SKM-1 treated with dmso at 0.1 percent for 144 hours (cell line): ENCODE measurements around the gene ZNF57.
"Not testable (repeated sequence)": the region's sequence is repeated elsewhere in the genome, so short reads cannot be mapped to it uniquely, and the experiment has no call there.

Source experiments
- DNase-seq: peaks from one replicate; lab custom pipeline; 2025; ENCODE audit not compliant: unreplicated experiment; lab: John Stamatoyannopoulos, UW

The ZNF57 gene

DNA sequence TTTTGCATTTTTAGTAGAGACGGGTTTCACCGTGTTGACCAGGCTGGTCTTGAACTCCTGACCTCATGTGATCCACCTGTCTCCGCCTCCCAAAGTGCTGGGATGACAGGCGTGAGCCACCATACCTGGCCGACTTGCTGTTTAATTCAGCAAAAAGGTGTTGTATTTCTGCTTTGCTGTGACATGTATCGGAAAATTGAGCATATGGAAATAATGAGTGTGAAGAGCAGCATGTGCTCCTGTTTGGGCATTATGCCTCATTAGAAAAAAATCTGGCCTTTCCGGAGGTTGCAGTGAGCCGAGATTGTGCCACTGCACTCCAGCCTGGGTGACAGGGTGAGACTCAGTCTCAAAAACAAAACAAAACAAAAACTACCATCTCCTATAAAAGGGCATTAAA is 10.2 kb upstream of the ZNF57 start:
- not testable (repeated sequence) for DNase-seq

- DNase-seq, result no peak
Measured at GRCh38 chr19:2896694-2897093, 4.0 kb upstream of the ZNF57 start.

DNA sequence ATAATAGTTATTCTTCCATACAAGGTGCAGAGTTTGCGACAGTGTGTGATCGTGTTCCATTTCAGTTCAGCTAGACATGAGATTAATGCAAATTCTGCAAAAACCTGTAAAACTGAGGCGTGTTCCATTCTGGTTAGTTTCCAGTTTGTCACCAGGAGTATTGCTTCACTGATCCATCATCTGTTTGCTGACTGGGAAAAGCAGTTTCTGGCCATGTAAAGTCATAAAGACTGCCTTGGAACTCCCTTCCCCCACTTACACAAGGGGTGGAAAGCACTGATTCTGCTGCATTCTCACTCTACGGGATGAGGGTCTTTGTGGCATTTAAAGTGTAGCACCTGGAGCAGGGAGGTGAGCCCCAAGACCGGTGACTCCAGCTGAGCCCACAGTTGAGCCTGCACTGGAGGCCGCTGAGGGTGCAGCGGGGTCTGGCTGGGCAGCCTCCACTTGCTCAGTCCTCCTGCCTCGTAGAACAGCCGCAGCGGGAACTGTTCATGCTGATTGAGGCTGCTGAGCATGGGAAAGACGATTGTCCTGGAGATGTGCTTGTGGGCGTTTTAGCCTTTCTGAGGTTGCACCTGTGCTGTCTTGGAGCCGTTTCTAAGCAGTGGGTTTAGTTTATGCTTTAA is 2.0 kb downstream of the ZNF57 start:
- no peak for DNase-seq

DNA sequence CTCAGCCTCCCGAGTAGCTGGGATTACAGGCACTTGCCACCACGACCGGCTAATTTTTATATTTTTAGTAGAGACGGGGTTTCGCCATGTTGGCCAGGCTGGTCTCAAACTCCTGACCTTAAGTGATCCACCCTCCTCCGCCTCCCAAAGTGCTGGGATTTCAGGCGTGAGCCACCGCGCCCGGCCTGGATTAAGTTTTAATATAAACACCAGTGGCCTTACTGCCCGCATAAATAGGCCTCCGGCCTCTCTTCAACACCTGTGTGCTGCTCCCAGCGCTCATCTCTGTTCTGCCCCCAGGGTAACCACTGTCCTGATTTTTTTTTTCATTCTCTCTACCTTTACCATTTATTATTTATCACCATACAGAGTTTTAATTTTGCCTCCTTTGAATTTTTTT is 2.6 kb downstream of the ZNF57 start:
- not testable (repeated sequence) for DNase-seq

DNA sequence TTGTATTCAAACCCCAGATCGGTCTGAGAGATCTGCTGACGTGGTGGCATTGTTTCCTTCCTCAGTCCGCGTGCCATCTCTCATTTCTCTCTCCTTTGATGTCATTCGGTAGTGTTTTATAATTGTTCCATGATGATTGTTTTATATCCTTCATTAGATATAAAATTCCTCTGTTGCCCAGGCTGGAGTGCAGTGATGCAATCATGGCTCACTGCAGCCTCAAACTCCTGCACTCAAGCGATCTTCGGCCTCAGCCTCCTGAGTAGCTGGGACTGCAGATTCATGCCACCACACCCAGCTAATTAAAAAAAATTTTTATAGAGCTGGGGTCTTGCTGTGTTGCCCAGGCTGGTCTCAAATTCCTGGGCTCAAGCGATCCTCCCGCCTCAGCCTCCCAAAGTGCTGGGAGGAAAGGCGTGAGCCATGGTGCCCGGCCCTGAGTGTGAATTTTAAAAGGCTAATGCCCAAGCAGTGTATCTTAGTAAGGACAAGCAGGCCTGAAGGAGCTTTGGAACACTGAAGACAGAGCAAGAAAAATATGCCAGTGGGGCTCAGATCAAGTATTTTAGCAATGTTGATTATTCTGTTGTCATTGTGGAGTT is 5.3 kb downstream of the ZNF57 start:
- DNase-seq, result no peak

DNA sequence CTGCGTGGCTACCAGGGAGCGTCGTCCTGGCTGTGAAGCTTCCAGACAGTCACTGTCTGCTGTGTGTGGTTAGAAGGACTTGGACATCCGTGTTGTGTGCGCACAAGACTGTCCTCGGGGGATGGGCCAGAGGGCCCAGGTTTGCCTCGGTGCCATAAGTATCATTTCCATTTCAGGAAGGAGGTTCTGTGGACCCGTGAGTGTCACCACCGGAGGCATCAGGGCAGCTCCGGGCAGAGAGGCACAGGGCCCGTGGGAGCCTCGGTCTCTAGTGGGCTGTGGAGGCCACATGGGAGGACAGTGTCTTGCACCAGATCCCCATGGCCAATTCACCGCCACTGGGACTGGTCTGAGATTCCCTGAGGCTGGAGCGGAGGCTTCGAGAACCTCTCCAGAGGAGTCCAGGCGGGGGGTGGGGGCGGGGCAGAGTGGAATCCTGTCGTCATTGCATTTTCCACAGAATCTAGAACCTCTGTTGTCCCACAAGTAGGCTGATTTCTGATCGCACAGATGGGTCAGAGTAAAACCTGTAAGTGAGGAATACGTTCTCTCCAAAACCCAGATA is 6.0 kb downstream of the ZNF57 start:
- no peak for DNase-seq

GRCh38 chr19:2912306-2912705 is 11.6 kb downstream of the ZNF57 start:
- no peak for DNase-seq

GRCh38 chr19:2917275-2918184 is 16.8 kb downstream of the ZNF57 start:
- no peak for DNase-seq

GRCh38 chr19:2922987-2923386 is 22.3 kb downstream of the ZNF57 start:
- DNase-seq, result no peak

DNA sequence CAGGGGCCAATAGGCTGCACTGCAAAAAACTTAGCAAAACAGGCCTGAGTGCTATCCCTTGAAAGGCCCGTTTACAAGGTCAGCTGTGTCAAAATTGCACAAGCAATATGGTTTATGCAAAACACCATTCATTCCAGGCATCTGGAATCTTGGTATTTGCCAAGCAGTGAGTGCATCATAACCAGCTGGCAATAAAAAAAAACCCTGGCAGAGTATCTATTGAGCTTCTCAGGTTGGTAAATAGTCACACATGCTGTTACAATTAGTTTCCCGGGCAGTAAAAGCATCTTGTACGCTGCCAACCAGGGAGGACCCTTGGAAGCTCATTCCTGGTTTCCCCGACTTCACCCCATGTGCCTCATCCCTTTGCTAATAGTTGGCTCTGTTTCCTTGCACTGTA is 22.8 kb downstream of the ZNF57 start:
- no peak for DNase-seq

- DNase-seq, result no peak
Measured at GRCh38 chr19:2926341-2927031, 25.8 kb downstream of the ZNF57 start.

DNA sequence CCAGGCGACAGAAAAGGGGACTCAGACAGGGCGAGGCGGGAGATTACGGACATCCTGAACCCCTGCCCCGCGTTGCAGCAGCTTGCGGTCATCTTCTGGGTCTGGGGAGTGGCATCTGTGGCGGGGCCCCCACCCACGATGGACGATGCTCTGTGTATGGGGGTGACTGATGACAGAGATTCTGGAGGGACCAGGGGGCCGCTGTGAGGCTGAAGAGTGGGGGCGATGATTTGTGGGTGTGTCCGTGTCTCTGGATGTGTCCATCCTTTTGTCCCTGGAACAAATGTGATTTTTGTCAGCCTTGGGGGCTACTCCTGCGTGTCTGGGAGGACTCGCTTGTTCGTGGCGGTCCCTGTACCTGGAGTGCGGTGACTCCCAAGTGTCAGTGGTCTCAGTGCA is 26.3 kb downstream of the ZNF57 start:
- DNase-seq, result no peak

- no peak for DNase-seq
Measured at GRCh38 chr19:2933490-2933910, 32.8 kb downstream of the ZNF57 start.

- not testable (repeated sequence) for DNase-seq
Measured at GRCh38 chr19:2935863-2936262, 35.1 kb downstream of the ZNF57 start.

GRCh38 chr19:2942928-2943640 is 42.4 kb downstream of the ZNF57 start:
- DNase-seq, result no peak

DNA sequence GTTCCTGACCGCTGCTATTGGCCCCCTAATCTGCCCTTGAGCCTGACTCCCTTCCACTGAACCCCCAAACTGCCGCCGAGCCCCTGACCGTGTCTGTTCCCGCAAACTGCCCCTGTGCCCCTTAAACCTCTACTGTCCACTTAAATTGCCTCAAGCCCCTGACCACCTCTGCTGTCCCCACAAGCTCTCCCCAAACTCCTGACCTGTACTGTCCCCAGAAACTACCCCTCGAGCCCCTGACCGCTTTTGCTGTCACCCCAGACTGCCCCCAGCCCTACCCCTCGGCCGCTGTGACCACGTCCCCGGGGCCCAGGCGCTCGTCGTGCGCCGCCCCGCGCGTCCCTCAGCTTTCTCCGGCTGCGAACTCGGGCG is 43.7 kb downstream of the ZNF57 start:
- no peak for DNase-seq

- peak; percentile 99 for DNase-seq
Measured at GRCh38 chr19:2944775-2945574, 44.2 kb downstream of the ZNF57 start, which contains the start of gene ZNF77. ZNF77 (minus strand) TSS chr19:2944971; CDS start chr19:2944840, 131 bp downstream.

DNA sequence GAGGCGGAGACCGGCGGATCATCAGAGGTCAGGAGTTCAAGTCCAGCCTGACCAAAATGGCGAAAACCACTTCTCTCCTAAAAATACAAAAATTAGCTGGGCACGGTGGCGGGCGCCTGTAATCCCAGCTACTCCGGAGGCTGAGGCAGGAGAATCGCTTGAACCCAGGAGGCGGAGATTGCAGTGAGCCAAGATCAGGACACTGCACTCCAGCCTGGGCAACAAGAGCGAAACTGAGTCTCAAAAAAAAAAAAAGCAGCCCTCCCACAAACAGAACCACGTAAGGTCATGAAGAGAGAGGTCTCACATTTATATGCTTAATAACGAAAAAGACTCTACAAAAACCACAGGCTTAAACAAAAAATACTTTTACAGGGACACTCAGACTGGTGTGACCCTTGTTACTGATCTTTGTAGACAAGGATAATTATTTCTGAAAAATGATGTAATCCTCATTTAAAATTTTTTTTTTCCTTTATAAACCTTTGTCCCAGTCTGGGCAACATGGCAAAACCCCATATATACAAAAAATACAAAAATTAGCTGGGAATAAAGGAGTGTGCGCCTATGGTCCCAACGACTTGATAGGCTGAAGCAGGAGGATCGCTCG is 45.0 kb downstream of the ZNF57 start:
- DNase-seq, result no peak

GRCh38 chr19:2949939-2950285 is 49.2 kb downstream of the ZNF57 start:
- no peak for DNase-seq
